WI38 (cell line): Measurements from ENCODE around the gene MGLL.

Experiments
- H3K4me3 ChIP-seq: 2 replicates; pipeline ENCODE4 v1.5.1; 2011; ENCODE audit warnings: low read depth, mild to moderate bottlenecking, control low read depth, low read length
- CTCF ChIP-seq: IDR thresholded peaks from 2 replicates; pipeline ENCODE4 v1.5.1; 2012; ENCODE audit warnings: low read depth, mild to moderate bottlenecking, control low read depth, low read length

The MGLL gene

GRCh38 chr3:127767126-127767525 lies 55.2 kb downstream of the MGLL start:
- H3K4me3 ChIP-seq, result no peak overlapping the region
- TF ChIP-seq CTCF, result no peak

GRCh38 chr3:127765735-127766134 lies 56.6 kb downstream of the MGLL start:
- no peak for TF ChIP-seq CTCF
- H3K4me3 ChIP-seq, result no peak overlapping the region

- TF ChIP-seq CTCF, result no peak
- H3K4me3 ChIP-seq, result no peak overlapping the region
Observed at GRCh38 chr3:127764841-127765362, 57.4 kb downstream of the MGLL start.

GRCh38 chr3:127764301-127764700 lies 58.0 kb downstream of the MGLL start:
- TF ChIP-seq CTCF, result no peak
- no peak overlapping the region for H3K4me3 ChIP-seq

- no peak for TF ChIP-seq CTCF
- H3K4me3 ChIP-seq, result no peak overlapping the region
Observed at GRCh38 chr3:127763816-127764215, 58.5 kb downstream of the MGLL start.

- H3K4me3 ChIP-seq, result no peak overlapping the region
- no peak for TF ChIP-seq CTCF
Observed at GRCh38 chr3:127763337-127763736, 59.0 kb downstream of the MGLL start.

- no peak overlapping the region for H3K4me3 ChIP-seq
- TF ChIP-seq CTCF, result no peak
Observed at GRCh38 chr3:127762787-127763105, 59.6 kb downstream of the MGLL start.
